Activated T-cell treated with anti-CD3 and anti-CD28 coated beads, Interleukin-2, amount 50 U/mL, for 72 hours (primary cell): Measurements from ENCODE around the gene CPA4. TPM values are rescaled to one million over a fixed set of nuclear protein-coding genes. Genes with fewer than 3 reads are reported as not detected.

ENCODE experiments used
- ATAC-seq, 2 donors: fragments of 150-1000 bp; cut with Tn5 transposase; replicated peaks in 1 of 2; 2 replicates each; pipeline ENCODE4 v1.10.0; 2021; ENCODE audit warnings: moderate library complexity in 2 of 2, mild to moderate bottlenecking in 1 of 2
- DNase-seq, 2 donors: peaks; one replicate each; pipeline ENCODE4 v3.0.0; 2021 to 2022; ENCODE audit warnings: mixed read lengths in 1 of 2
- H3K27ac Mint-ChIP-seq: one replicate; pipeline ENCODE4 v1.8.0; 2022; ENCODE audit warnings: mild to moderate bottlenecking, moderate library complexity, mixed read lengths
- H3K27me3 Mint-ChIP-seq: one replicate; pipeline ENCODE4 v1.8.0; 2022; ENCODE audit warnings: low read depth, mixed read lengths
- H3K36me3 Mint-ChIP-seq, 2 donors: one replicate each; pipeline ENCODE4 v1.8.0; 2022; ENCODE audit warnings: mixed read lengths in 2 of 2, mild to moderate bottlenecking in 1 of 2; ENCODE audit not compliant: insufficient read depth in 2 of 2
- H3K4me1 Mint-ChIP-seq: one replicate; pipeline ENCODE4 v1.8.0; 2022; ENCODE audit warnings: low read depth, mixed read lengths
- H3K4me3 Mint-ChIP-seq, 2 donors: one replicate each; pipeline ENCODE4 v1.8.0; 2022; ENCODE audit warnings: mild to moderate bottlenecking in 2 of 2, mixed read lengths in 2 of 2, moderate library complexity in 2 of 2
- H3K9me3 Mint-ChIP-seq, 2 donors: one replicate each; pipeline ENCODE4 v1.8.0; 2022; ENCODE audit warnings: mixed read lengths in 2 of 2
- total RNA-seq, 2 donors: library from RNA; stranded (reverse); gene quantifications; one replicate each; pipeline ENCODE4 v1.2.3, GENCODE V29; 2022

CPA4 gene
- total RNA-seq, 2 donors from 2014 or later, result 0.32 TPM; not detected in 1

GRCh38 chr7:130360518-130360917 is 67.6 kb downstream of the CPA4 start:
- H3K4me1 Mint-ChIP-seq, result peaks cover 20% of the 10 kb centered on the region
- peaks cover 6 to 11% of the 10 kb centered on the region in 2 donors for H3K36me3 Mint-ChIP-seq
- no peak overlapping the region for H3K4me3 Mint-ChIP-seq
- DNase-seq (no peak), ATAC-seq (no peak)
- no peak overlapping the region for H3K27ac Mint-ChIP-seq
- no peaks in the 10 kb centered on the region for H3K27me3 Mint-ChIP-seq
- peaks cover 9 to 10% of the 10 kb centered on the region in 2 donors for H3K9me3 Mint-ChIP-seq

- no peak overlapping the region for H3K4me3 Mint-ChIP-seq
- no peaks in the 10 kb centered on the region for H3K27me3 Mint-ChIP-seq
- DNase-seq (no peak), ATAC-seq (no peak)
- peaks cover 9 to 10% of the 10 kb centered on the region in 2 donors for H3K9me3 Mint-ChIP-seq
- H3K27ac Mint-ChIP-seq, result no peak overlapping the region
- peaks cover 31% of the 10 kb centered on the region for H3K4me1 Mint-ChIP-seq
- H3K36me3 Mint-ChIP-seq, result peaks cover 9 to 11% of the 10 kb centered on the region in 2 donors
Measured at GRCh38 chr7:130361681-130362080, 68.7 kb downstream of the CPA4 start.

- ATAC-seq (no peak), DNase-seq (no peak)
- no peak overlapping the region for H3K4me3 Mint-ChIP-seq
- H3K9me3 Mint-ChIP-seq, result peaks cover 9 to 10% of the 10 kb centered on the region in 2 donors
- H3K36me3 Mint-ChIP-seq, result peaks cover 11% of the 10 kb centered on the region in 2 donors
- H3K4me1 Mint-ChIP-seq, result peaks cover 38% of the 10 kb centered on the region
- H3K27ac Mint-ChIP-seq, result no peak overlapping the region
- no peaks in the 10 kb centered on the region for H3K27me3 Mint-ChIP-seq
Measured at GRCh38 chr7:130362251-130362816, 69.4 kb downstream of the CPA4 start.

- ATAC-seq, result peak; percentile 96 to 97
- peaks cover 11% of the 10 kb centered on the region in 2 donors for H3K36me3 Mint-ChIP-seq
- H3K9me3 Mint-ChIP-seq, result peaks cover 9 to 10% of the 10 kb centered on the region in 2 donors
- H3K4me3 Mint-ChIP-seq, result peak overlapping the region in 1 of 2 donors; percentile 44
- peaks cover 41% of the 10 kb centered on the region for H3K4me1 Mint-ChIP-seq
- H3K27me3 Mint-ChIP-seq, result no peaks in the 10 kb centered on the region
- H3K27ac Mint-ChIP-seq, result no peak overlapping the region
- DNase-seq, result peak; percentile 76 to 83
Measured at GRCh38 chr7:130363026-130363847, 70.3 kb downstream of the CPA4 start.

- Mint-ChIP-seq H3K36me3 (peaks cover 3 to 9% of the 10 kb centered on the region in 2 donors), H3K4me3 (no peak overlapping the region), H3K4me1 (peaks cover 52% of the 10 kb centered on the region), H3K27ac (no peak overlapping the region), H3K27me3 (no peaks in the 10 kb centered on the region), H3K9me3 (peaks cover 3 to 10% of the 10 kb centered on the region in 2 donors)
- ATAC-seq (no peak), DNase-seq (no peak)
Measured at GRCh38 chr7:130364451-130364850, 71.5 kb downstream of the CPA4 start.

- Mint-ChIP-seq H3K27me3 (no peaks in the 10 kb centered on the region), H3K9me3 (peaks cover 0 to 9% of the 10 kb centered on the region in 2 donors), H3K27ac (no peak overlapping the region), H3K36me3 (peaks cover 0 to 7% of the 10 kb centered on the region in 2 donors), H3K4me3 (no peak overlapping the region), H3K4me1 (peaks cover 58% of the 10 kb centered on the region)
- DNase-seq (no peak), ATAC-seq (no peak)
Measured at GRCh38 chr7:130365088-130365487, 72.1 kb downstream of the CPA4 start.

GRCh38 chr7:130365511-130366441 is 72.8 kb downstream of the CPA4 start:
- DNase-seq (peak; percentile 21 to 43), ATAC-seq (peak in 1 of 2 donors; percentile 30)
- peak overlapping the region; percentile 54 to 56 for H3K4me3 Mint-ChIP-seq
- H3K9me3 Mint-ChIP-seq, result peaks cover 0 to 3% of the 10 kb centered on the region in 2 donors
- H3K36me3 Mint-ChIP-seq, result peaks cover 0 to 5% of the 10 kb centered on the region in 2 donors
- H3K27ac Mint-ChIP-seq, result no peak overlapping the region
- H3K27me3 Mint-ChIP-seq, result no peaks in the 10 kb centered on the region
- H3K4me1 Mint-ChIP-seq, result peaks cover 58% of the 10 kb centered on the region

GRCh38 chr7:130366564-130366963 is 73.6 kb downstream of the CPA4 start:
- no peak overlapping the region for H3K27ac Mint-ChIP-seq
- DNase-seq, result no peak
- peaks cover 58% of the 10 kb centered on the region for H3K4me1 Mint-ChIP-seq
- peak overlapping the region; percentile 56 to 66 for H3K4me3 Mint-ChIP-seq
- peaks cover 0 to 5% of the 10 kb centered on the region in 2 donors for H3K36me3 Mint-ChIP-seq
- no peak for ATAC-seq
- no peaks in the 10 kb centered on the region for H3K9me3 Mint-ChIP-seq
- no peaks in the 10 kb centered on the region for H3K27me3 Mint-ChIP-seq

GRCh38 chr7:130367088-130367755 is 74.3 kb downstream of the CPA4 start:
- peak overlapping the region; percentile 56 to 66 for H3K4me3 Mint-ChIP-seq
- ATAC-seq, result no peak
- peak in 1 of 2 donors; percentile 20 for DNase-seq
- H3K4me1 Mint-ChIP-seq, result peaks cover 58% of the 10 kb centered on the region
- H3K36me3 Mint-ChIP-seq, result peaks cover 0 to 5% of the 10 kb centered on the region in 2 donors
- H3K27ac Mint-ChIP-seq, result peak overlapping the region; percentile 17
- no peaks in the 10 kb centered on the region for H3K9me3 Mint-ChIP-seq
- H3K27me3 Mint-ChIP-seq, result no peaks in the 10 kb centered on the region

GRCh38 chr7:130367836-130368746 is 75.1 kb downstream of the CPA4 start:
- Mint-ChIP-seq H3K4me3 (peak overlapping the region in 1 of 2 donors; percentile 56), H3K9me3 (no peaks in the 10 kb centered on the region), H3K36me3 (peaks cover 0 to 5% of the 10 kb centered on the region in 2 donors), H3K4me1 (peaks cover 57% of the 10 kb centered on the region), H3K27ac (no peak overlapping the region), H3K27me3 (no peaks in the 10 kb centered on the region)
- no peak for ATAC-seq
- DNase-seq, result no peak

GRCh38 chr7:130369110-130369711 is 76.2 kb downstream of the CPA4 start:
- no peaks in the 10 kb centered on the region for H3K27me3 Mint-ChIP-seq
- H3K27ac Mint-ChIP-seq, result peak overlapping the region; percentile 60
- ATAC-seq (peak; percentile 33 to 49), DNase-seq (peak in 1 of 2 donors; percentile 12)
- peaks cover 0 to 5% of the 10 kb centered on the region in 2 donors for H3K36me3 Mint-ChIP-seq
- peak overlapping the region; percentile 46 to 55 for H3K4me3 Mint-ChIP-seq
- peaks cover 46% of the 10 kb centered on the region for H3K4me1 Mint-ChIP-seq
- no peaks in the 10 kb centered on the region for H3K9me3 Mint-ChIP-seq
